Neural cell (in vitro differentiated cells): ENCODE results near the gene CLASP2.

Experiments
- CTCF ChIP-seq: fragments of 450-650 bp; IDR thresholded peaks from 2 replicates; pipeline ENCODE4 v1.5.1; 2014; ENCODE audit warnings: antibody characterized with exemption, mild to moderate bottlenecking, moderate library complexity; ENCODE audit not compliant: poor library complexity, severe bottlenecking
- EP300 ChIP-seq: fragments of 450-650 bp; conservative IDR thresholded peaks from 2 replicates; pipeline ENCODE4 v1.6.1; 2014; ENCODE audit warnings: antibody characterized with exemption, mild to moderate bottlenecking, moderate library complexity; ENCODE audit not compliant: poor library complexity, severe bottlenecking
- EZH2 ChIP-seq: fragments of 200-600, 300-800 bp; shearing (Covaris generic), sonication (generic); IDR thresholded peaks from 2 replicates; pipeline ENCODE4 v1.6.1; 2014; ENCODE audit warnings: antibody characterized with exemption, low read length, borderline replicate concordance, mild to moderate bottlenecking; ENCODE audit not compliant: insufficient read depth, poor library complexity, severe bottlenecking
- MXI1 ChIP-seq: fragments of 450-650 bp; conservative IDR thresholded peaks from 2 replicates; pipeline ENCODE4 v1.6.1; 2014; ENCODE audit warnings: antibody characterized with exemption, mild to moderate bottlenecking; ENCODE audit not compliant: poor library complexity, severe bottlenecking
- POLR2AphosphoS5 ChIP-seq: IDR thresholded peaks from 2 replicates; pipeline ENCODE4 v1.6.1; 2012
- REST ChIP-seq: IDR thresholded peaks from 2 replicates; pipeline ENCODE4 v1.6.1; 2012; ENCODE audit warnings: borderline replicate concordance

- TF ChIP-seq CTCF = no peak
- no peak for TF ChIP-seq EP300
- no peak for TF ChIP-seq EZH2
- TF ChIP-seq MXI1 = no peak
- TF ChIP-seq REST = no peak
- no peak for TF ChIP-seq POLR2AphosphoS5
These were observed 194.9 kb downstream of the CLASP2 start for GRCh38 chr3:33523093-33523667.
